HG03095 (cell line): ENCODE measurements around the gene TRAPPC6A.
A peak's percentile ranks its signal among the peaks of the same experiment; 100 is the strongest.

Experiments
- ATAC-seq: cut with Tn5 transposase; IDR thresholded peaks from one replicate; pipeline ENCODE4 v1.9.1; 2021; ENCODE audit warnings: moderate library complexity; ENCODE audit not compliant: unreplicated experiment

TRAPPC6A gene

DNA sequence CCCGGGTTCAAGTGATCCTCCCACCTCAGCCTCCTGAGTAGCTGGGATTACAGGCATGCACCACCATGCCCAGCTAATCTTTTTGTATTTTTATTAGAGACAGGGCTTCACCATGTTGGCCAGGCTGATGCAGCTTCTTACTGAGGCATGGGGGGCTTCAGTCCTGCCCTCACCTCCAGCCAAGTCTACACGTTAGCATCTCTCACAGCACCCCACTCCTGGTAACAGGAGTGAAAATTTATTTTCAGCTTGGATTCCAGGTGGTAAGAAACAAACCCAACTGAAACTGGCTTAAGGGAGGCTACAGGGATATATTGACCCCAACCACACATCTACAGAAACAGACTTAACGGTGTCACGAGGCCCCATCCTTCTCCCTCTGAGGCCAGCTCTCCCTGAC is 27.9 kb downstream of the TRAPPC6A start:
- no peak for ATAC-seq

- no peak for ATAC-seq
Measured at GRCh38 chr19:45149129-45149528, 28.9 kb downstream of the TRAPPC6A start.

DNA sequence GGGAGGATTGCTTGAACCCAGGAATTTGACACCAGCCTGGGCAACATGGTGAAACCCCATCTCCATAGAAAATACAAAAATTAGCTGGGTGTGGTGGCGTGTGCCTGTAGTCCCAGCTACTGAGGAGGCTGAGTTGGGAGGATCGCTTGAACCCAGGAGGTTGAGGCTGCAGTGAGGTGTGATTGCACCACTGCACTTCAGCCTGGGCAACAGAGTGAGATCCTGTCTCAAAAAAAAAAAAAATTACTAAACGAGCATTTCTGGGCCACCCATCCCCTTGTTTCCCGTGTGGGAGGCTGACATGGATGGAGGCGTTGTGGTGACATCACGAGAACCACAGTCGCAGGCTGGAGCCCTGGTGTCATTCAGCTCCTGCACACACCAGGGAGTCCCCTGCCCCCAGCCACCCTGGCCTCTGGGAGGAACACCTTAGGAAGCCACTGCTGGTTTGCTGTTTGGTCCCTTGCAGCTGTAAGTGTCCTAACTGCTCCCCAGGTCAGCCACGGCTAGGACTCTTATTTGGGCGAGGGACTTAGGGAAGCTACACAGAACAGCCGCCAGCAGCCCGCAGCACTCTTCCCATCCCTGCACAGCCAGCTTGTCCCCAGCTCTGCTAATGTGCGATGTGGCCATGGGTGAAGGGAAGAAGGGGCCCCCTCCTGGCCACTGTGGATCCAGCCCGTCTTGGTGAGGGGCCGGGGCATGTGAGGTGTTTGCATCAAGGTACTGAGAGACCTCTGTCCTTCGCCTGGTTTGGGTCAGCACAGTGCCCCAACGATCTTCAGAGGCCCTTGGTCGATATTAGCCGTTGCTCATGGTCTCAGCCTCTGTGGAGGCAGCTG is 30.0 kb downstream of the TRAPPC6A start:
- ATAC-seq, result no peak

GRCh38 chr19:45146741-45147205 is 31.3 kb downstream of the TRAPPC6A start:
- no peak for ATAC-seq

- ATAC-seq, result no peak
Measured at GRCh38 chr19:45146251-45146650, 31.8 kb downstream of the TRAPPC6A start.

GRCh38 chr19:45145270-45146189 is 32.5 kb downstream of the TRAPPC6A start:
- ATAC-seq, result no peak

GRCh38 chr19:45144431-45145269 is 33.4 kb downstream of the TRAPPC6A start:
- no peak for ATAC-seq

DNA sequence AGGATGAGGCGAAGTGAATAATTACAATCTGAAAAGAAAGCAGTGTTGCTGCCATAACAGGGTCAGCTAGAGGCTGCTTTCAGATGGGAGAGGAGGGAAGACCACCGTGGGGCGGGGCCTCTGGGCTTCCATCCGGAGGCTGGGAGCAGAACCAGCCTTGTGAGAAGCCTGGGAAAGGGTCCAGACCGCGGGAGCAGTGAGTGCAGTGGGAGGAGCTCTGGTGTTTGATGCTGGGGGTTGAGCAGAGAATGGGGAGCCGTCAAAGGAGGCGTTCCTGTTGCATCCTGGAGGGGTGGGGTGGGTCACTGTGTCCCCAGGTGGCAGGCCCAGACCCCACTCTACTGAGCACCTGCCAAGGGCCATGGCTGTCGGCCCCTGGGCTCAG is 35.3 kb downstream of the TRAPPC6A start:
- no peak for ATAC-seq

DNA sequence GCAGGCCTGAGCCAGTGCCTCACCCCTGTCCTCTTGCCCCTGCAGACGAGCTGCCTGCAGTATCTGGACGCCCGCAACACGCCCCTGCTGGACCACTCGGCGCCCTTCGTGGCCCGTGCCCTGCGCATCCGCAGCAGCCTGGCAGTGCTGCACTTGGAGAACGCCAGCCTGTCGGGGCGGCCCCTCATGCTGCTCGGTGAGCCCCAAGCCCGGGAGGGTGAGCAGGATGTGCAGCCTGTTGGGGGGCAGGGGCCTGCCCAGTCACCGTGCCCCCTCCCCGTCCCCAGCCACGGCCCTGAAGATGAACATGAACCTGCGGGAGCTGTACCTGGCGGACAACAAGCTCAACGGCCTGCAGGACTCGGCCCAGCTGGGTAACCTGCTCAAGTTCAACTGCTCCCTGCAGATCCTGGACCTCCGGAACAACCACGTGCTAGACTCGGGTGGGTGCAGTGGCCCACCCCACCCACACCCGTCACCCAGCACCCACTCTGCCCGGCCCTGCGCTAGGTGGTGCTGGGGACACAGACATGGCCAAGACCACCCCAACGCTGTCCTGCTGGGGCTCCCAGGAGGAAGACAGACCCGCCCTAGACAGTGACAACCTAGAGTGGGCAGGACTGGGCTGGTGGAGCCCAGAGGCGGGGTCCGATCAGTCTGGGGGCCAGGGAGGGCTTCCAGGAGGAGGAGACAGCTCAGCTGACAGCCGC is 35.9 kb downstream of the TRAPPC6A start:
- ATAC-seq, result no peak

DNA sequence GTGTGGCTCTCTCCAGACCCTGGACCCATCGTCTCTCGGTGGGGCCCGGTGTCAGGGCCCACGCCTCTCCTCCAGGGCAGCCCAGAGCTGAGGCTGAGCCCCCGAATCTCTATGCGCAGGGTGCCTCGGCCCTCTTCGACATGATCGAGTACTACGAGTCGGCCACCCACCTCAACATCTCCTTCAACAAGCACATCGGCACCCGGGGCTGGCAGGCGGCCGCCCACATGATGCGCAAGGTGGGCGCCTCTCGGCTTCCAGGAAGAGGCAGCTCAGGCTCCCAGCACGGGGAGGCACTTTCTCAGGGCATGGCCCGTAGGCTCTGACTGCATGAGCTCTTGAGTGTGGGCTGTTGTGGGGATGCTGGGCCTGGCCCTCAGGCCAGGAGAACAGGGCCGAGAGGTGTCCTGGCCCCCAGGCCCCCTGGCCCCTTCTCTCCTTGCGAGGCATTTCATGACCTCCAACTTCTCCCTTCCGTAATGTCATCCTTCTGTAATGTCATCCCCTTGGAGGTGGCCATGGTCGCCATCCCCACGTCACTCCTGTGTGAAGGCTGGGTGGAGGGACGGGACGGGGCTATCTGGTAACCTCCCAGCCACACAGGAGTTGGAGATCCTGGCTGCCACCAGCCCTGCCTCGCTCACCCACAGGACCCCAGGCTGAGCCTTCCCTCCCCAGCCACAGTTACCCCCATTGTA is 36.7 kb downstream of the TRAPPC6A start:
- ATAC-seq, result no peak

- ATAC-seq, result no peak
Measured at GRCh38 chr19:45140533-45140932, 37.5 kb downstream of the TRAPPC6A start.

GRCh38 chr19:45140144-45140503 is 37.9 kb downstream of the TRAPPC6A start:
- no peak for ATAC-seq

DNA sequence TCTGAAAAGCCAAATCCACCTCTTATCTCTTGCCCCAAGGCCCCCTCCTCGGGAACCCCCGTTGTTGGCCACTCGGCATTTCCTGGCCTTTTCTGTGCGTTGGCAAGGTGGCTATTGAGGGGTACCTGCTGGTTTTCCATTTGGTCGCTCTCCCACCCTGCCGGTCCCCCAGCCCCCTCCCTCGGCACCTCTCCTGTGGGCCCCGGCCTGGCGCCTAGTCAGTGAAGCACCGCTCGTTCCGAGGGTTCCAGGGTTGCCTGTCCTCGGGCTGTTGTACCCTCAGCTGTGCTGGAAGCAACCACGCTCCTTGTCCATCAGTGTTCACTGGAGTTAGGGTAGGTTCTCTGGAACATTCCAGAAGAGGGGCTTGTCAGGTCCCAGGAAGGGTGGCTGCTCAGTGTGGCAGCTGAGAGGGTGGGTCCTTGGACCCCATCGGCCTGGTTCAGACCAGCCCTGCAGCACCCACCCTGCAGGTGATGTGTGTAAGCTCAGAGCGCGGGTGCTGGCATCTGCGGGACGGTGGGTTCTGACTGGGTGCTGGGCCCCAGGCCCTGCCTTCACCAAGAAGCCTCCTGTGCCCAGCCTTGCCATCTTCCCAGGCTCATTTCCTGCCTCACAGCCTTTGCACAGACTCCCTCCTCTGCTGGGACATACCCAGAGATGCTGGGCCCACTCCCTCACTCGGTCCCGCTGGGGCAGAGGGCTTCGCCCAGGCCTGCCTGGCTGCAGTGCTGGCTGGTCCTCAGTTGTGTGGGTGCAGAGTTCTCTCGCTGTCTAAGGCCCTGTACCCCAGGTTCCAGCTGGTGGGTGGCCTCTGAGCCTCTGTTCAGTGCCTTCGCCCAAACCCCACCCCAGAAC is 38.5 kb downstream of the TRAPPC6A start:
- ATAC-seq, result no peak

- no peak for ATAC-seq
Measured at GRCh38 chr19:45138303-45138751, 39.7 kb downstream of the TRAPPC6A start.

DNA sequence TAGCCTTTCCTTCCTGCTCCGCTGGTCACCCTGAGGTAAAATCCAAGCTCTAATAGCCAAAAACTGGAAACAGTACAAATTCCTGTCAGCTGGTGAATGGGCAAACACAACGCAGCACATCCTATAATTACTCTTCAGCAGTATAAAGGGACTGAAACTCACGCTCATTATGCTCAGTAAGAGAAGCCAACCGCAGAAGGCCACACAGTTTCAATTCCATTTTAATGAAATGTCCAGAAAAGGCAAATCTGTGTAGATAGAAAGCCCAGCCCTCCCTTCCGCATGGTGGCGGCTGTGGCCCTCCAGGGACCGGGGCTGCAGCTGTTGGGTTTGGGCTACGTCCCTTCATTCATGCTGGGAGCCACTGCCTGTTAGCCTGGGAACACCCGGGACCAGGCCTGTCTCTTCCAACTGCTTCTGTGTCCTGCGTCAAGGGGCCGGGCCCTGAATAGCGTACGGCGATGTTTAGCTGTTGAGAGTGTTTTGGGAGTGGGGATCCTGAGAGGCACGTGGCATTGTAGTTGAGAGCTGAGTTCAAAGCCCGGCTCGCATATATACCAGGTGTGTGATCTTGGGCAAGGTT is 40.8 kb downstream of the TRAPPC6A start:
- ATAC-seq, result peak; percentile 61

DNA sequence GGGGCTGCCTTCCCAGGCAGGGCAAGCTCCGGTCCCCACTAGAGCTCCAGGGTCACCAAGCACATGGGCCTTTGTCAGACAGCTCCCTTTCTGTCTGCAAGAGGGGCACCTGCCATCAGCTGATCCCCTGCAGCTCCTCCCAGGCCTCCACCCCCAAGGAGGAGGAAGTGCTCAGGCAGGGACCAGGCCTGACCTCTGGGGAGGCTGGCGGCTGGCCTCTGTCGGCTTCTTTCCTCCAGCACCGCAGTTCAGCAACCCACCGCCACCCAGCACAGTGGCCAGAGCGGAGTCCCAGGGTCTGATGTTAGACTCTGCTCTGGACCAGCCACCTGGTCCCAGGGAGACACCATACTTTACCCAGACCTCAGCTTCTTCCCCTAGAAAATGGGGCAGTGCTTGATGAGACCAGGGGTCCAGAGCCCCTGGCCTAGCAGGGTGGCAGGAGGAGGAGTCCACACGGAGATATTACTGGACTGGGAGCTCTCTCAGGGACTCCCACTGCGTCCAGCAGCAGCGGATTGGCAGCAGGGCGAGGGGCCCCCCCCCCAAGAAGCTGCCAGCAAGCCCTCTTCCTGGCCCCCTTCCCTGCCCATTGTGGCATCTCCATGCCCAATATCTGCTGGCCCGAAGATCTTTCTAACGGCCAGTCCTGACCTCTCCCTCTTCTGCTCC is 41.4 kb downstream of the TRAPPC6A start:
- no peak for ATAC-seq

- no peak for ATAC-seq
Measured at GRCh38 chr19:45135176-45135885, 42.7 kb downstream of the TRAPPC6A start.
